MM.1S (cell line): ENCODE results near the gene PDE4B.

Experiments used
- DNase-seq: peaks from one replicate; pipeline ENCODE4 v3.0.0-alpha.2; 2015
- H2AFZ ChIP-seq: fragments of 300-600 bp; sonication (generic); 2 replicates; pipeline ENCODE4 v1.6.0; 2016; ENCODE audit warnings: antibody characterized with exemption, low read length
- H3F3A ChIP-seq: fragments of 300-600 bp; sonication (generic); 2 replicates; pipeline ENCODE4 v1.6.1; 2016; ENCODE audit warnings: mild to moderate bottlenecking, antibody characterized with exemption, low read length, moderate library complexity, mixed read lengths; ENCODE audit not compliant: insufficient read depth
- H3K27ac ChIP-seq: fragments of 300-600 bp; sonication (generic); 2 replicates; pipeline ENCODE4 v1.5.1; 2016; ENCODE audit warnings: mild to moderate bottlenecking, low read length
- H3K27me3 ChIP-seq: fragments of 300-600 bp; sonication (generic); replicated peaks from 2 replicates; pipeline ENCODE4 v1.6.0; 2016; ENCODE audit warnings: low read length; ENCODE audit not compliant: insufficient read depth
- H3K36me3 ChIP-seq: fragments of 300-600 bp; sonication (generic); replicated peaks from 2 replicates; pipeline ENCODE4 v1.6.1; 2016; ENCODE audit warnings: mild to moderate bottlenecking, low read length, mixed read lengths; ENCODE audit not compliant: insufficient read depth
- H3K4me1 ChIP-seq: fragments of 300-600 bp; sonication (generic); 2 replicates; pipeline ENCODE4 v1.6.1; 2016; ENCODE audit warnings: low read length, mixed read lengths
- H3K4me2 ChIP-seq: fragments of 300-600 bp; sonication (generic); 2 replicates; pipeline ENCODE4 v1.6.0; 2016; ENCODE audit warnings: low read depth, low read length
- H3K4me3 ChIP-seq: fragments of 300-600 bp; sonication (generic); 2 replicates; pipeline ENCODE4 v1.5.1; 2016; ENCODE audit warnings: low read length, mixed read lengths
- H3K79me2 ChIP-seq: fragments of 300-600 bp; sonication (generic); 2 replicates; pipeline ENCODE4 v1.6.1; 2016; ENCODE audit warnings: mixed run types, low read length, mixed read lengths
- H3K9ac ChIP-seq: fragments of 300-600 bp; sonication (generic); 2 replicates; pipeline ENCODE4 v1.6.1; 2016; ENCODE audit warnings: low read length, mixed read lengths
- H3K9me2 ChIP-seq: fragments of 300-600 bp; sonication (generic); replicated peaks from 2 replicates; pipeline ENCODE4 v1.6.1; 2016; ENCODE audit warnings: mild to moderate bottlenecking, low read length, mixed read lengths; ENCODE audit not compliant: insufficient read depth
- H3K9me3 ChIP-seq: fragments of 300-600 bp; sonication (generic); replicated peaks from 2 replicates; pipeline ENCODE4 v1.6.1; 2016; ENCODE audit warnings: mild to moderate bottlenecking, low read length, mixed read lengths; ENCODE audit not compliant: insufficient read depth
- H4K20me1 ChIP-seq: fragments of 300-600 bp; sonication (generic); 2 replicates; pipeline ENCODE4 v1.6.1; 2016; ENCODE audit warnings: mild to moderate bottlenecking, low read length, moderate library complexity, mixed read lengths; ENCODE audit not compliant: insufficient read depth
- EZH2 ChIP-seq: fragments of 300-600 bp; sonication (generic); optimal IDR thresholded peaks from 2 replicates; pipeline ENCODE3; 2017; ENCODE audit warnings: low read depth, mild to moderate bottlenecking, antibody characterized with exemption, low read length, mixed read lengths
- EZH2phosphoT487 ChIP-seq: fragments of 300-600 bp; sonication (generic); IDR thresholded peaks from 2 replicates; pipeline ENCODE4 v1.6.1; 2018; ENCODE audit warnings: antibody characterized with exemption, low read length
- TF ChIP-seq, protein P1 (sequence below): fragments of 300-600 bp; sonication (generic); IDR thresholded peaks from 2 replicates; pipeline ENCODE4 v1.5.1; 2016; ENCODE audit warnings: antibody characterized with exemption, low read length, mixed read lengths

Gene PDE4B

DNA sequence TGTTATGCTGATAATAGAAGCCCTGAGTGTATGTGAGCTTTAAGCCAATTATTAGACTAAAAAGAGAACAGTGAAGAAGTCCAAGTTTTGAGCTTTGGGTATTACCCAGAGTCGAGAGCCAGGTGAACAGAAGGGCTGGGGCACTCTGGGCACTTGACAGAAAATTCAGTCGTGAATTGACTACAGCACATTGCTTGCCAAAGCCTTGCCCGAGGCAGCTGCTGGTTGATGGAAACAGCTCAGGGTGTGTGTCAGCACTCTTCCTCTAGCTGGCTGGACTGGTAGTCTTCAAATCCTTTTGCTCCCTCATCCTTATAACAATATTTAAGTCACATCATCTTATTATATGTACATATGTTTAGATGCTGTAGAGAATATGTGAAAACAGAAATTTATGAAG lies 21.3 kb downstream of the PDE4B start:
- no peak overlapping the region for H3K4me3 ChIP-seq
- no peak overlapping the region for H3K4me2 ChIP-seq
- no peak overlapping the region for H2AFZ ChIP-seq
- H4K20me1 ChIP-seq: no peaks in the 10 kb centered on the region
- H3F3A ChIP-seq: peaks cover 13% of the 10 kb centered on the region
- TF ChIP-seq, protein P1, sequence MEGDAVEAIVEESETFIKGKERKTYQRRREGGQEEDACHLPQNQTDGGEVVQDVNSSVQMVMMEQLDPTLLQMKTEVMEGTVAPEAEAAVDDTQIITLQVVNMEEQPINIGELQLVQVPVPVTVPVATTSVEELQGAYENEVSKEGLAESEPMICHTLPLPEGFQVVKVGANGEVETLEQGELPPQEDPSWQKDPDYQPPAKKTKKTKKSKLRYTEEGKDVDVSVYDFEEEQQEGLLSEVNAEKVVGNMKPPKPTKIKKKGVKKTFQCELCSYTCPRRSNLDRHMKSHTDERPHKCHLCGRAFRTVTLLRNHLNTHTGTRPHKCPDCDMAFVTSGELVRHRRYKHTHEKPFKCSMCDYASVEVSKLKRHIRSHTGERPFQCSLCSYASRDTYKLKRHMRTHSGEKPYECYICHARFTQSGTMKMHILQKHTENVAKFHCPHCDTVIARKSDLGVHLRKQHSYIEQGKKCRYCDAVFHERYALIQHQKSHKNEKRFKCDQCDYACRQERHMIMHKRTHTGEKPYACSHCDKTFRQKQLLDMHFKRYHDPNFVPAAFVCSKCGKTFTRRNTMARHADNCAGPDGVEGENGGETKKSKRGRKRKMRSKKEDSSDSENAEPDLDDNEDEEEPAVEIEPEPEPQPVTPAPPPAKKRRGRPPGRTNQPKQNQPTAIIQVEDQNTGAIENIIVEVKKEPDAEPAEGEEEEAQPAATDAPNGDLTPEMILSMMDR: no peak
- TF ChIP-seq EZH2 (no peak), EZH2phosphoT487 (no peak)
- no peak overlapping the region for H3K27ac ChIP-seq
- H3K79me2 ChIP-seq: no peaks in the 10 kb centered on the region
- H3K36me3 ChIP-seq: no peaks in the 10 kb centered on the region
- no peaks in the 10 kb centered on the region for H3K27me3 ChIP-seq
- DNase-seq: no peak
- no peaks in the 10 kb centered on the region for H3K9me3 ChIP-seq
- H3K9me2 ChIP-seq: no peaks in the 10 kb centered on the region
- H3K4me1 ChIP-seq: peaks cover 18% of the 10 kb centered on the region
- H3K9ac ChIP-seq: no peak overlapping the region

DNA sequence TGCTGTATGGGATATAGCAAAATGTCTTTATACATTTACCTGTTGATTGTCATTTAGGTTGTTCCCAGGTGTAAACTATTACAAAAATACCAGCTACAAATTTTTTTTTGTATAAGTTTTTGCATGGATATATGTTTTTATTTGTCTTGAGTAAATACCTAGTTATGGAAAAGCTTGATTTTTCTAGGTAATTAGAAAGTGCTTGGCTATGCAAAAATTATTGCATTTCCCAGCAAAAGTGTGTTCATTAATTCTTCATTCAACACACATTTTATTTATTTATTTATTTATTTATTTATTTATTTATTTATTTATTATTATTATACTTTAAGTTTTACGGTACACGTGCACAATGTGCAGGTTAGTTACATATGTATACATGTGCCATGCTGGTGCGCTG lies 22.1 kb downstream of the PDE4B start:
- Histone ChIP-seq H3K36me3 (no peaks in the 10 kb centered on the region), H3F3A (peaks cover 13% of the 10 kb centered on the region), H4K20me1 (no peaks in the 10 kb centered on the region), H2AFZ (no peak overlapping the region), H3K27ac (no peak overlapping the region), H3K9me2 (no peaks in the 10 kb centered on the region), H3K27me3 (no peaks in the 10 kb centered on the region), H3K4me3 (no peak overlapping the region), H3K79me2 (no peaks in the 10 kb centered on the region), H3K9me3 (no peaks in the 10 kb centered on the region), H3K4me1 (peaks cover 18% of the 10 kb centered on the region), H3K4me2 (no peak overlapping the region), H3K9ac (no peak overlapping the region)
- no peak for TF ChIP-seq EZH2
- TF ChIP-seq, protein P1: no peak
- no peak for TF ChIP-seq EZH2phosphoT487
- DNase-seq: no peak

DNA sequence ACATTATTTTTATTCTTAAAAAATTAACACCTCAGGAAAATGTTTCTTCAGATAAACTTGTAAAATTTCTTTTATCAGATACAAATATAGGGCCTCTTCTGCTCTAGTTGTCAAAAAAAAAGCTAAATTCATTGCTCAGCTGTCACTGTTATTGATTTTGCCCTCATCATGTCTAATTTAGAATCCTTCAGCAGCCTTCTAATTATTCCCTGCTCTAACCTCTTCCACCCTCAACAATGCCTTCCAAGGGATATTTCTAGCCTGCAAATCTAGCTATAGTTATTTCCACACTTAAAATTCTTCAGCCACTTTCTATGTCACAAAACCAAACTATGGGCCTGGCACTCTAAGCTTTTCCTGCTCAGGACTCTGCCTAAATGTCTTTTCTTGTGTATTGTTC lies 25.2 kb downstream of the PDE4B start:
- Histone ChIP-seq H3K9me2 (no peaks in the 10 kb centered on the region), H3F3A (no peaks in the 10 kb centered on the region; the same call in 1 of the 2 replicates), H3K9me3 (no peaks in the 10 kb centered on the region), H3K4me1 (peaks cover 5% of the 10 kb centered on the region), H3K9ac (no peak overlapping the region), H2AFZ (no peak overlapping the region), H3K27ac (no peak overlapping the region), H3K36me3 (no peaks in the 10 kb centered on the region), H3K79me2 (no peaks in the 10 kb centered on the region), H3K4me2 (no peak overlapping the region), H3K27me3 (no peaks in the 10 kb centered on the region), H3K4me3 (no peak overlapping the region), H4K20me1 (no peaks in the 10 kb centered on the region)
- TF ChIP-seq EZH2phosphoT487 (no peak), EZH2 (no peak)
- TF ChIP-seq, protein P1: no peak
- no peak for DNase-seq
